ENCODE results near the gene FOXP4.

Gene FOXP4

DNA sequence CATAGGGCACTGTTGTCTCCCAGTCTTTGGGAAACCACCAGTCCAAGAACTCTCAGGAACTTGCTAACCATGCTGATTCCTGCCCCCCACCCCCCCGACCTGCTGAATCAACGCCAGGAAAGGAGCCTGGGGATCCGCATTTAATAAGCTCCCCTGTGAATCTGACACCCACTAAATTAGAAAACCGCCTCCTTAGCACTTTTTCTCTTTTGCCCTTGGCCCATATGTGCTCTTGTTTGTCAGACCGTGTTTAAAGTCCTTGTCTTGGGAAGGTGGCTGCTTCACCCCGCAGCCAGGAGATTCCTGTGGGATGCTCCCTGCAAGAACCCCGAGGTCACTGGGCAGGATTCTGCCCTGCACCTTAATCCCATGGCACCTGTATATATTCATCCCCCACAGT is 15.7 kb upstream of the FOXP4 start:
- H3K4me1 ChIP-seq (ENCODE audit: insufficient read depth, low read length) = peaks cover 11% of the 10 kb centered on the region; the same call in 1 of the 2 replicates
- no peaks in the 10 kb centered on the region for H3K36me3 ChIP-seq (ENCODE audit: insufficient read depth, low read length)
- no peak overlapping the region for H3K9ac ChIP-seq (ENCODE audit: low read depth, low read length)
- no peaks in the 10 kb centered on the region for H3K9me3 ChIP-seq (ENCODE audit: control insufficient read depth, insufficient read depth, low read length)

DNA sequence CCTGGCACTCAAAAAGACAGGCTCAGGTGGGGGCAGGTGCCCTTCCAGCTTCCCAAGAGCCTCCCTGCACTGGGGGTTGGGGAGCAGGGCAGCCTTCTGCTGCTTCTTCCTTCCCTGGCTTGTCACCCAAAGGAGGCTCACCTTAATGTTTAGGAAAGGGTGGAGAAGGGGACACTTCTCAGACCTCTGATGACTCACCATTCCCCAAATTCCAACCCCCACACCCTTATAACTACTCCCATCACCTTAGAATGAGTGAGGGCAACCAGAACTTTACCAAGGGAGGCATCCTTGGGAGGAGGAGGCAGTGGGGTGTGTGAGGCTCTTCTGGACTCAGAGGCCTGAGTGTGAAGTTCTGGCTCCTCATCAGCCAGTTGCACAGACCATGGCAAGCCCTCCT is 15.2 kb upstream of the FOXP4 start:
- H3K9me3 ChIP-seq (ENCODE audit: control insufficient read depth, insufficient read depth, low read length) = no peaks in the 10 kb centered on the region
- H3K4me1 ChIP-seq (ENCODE audit: insufficient read depth, low read length) = peaks cover 11% of the 10 kb centered on the region; the same call in 1 of the 2 replicates
- H3K9ac ChIP-seq (ENCODE audit: low read depth, low read length) = no peak overlapping the region
- no peaks in the 10 kb centered on the region for H3K36me3 ChIP-seq (ENCODE audit: insufficient read depth, low read length)

DNA sequence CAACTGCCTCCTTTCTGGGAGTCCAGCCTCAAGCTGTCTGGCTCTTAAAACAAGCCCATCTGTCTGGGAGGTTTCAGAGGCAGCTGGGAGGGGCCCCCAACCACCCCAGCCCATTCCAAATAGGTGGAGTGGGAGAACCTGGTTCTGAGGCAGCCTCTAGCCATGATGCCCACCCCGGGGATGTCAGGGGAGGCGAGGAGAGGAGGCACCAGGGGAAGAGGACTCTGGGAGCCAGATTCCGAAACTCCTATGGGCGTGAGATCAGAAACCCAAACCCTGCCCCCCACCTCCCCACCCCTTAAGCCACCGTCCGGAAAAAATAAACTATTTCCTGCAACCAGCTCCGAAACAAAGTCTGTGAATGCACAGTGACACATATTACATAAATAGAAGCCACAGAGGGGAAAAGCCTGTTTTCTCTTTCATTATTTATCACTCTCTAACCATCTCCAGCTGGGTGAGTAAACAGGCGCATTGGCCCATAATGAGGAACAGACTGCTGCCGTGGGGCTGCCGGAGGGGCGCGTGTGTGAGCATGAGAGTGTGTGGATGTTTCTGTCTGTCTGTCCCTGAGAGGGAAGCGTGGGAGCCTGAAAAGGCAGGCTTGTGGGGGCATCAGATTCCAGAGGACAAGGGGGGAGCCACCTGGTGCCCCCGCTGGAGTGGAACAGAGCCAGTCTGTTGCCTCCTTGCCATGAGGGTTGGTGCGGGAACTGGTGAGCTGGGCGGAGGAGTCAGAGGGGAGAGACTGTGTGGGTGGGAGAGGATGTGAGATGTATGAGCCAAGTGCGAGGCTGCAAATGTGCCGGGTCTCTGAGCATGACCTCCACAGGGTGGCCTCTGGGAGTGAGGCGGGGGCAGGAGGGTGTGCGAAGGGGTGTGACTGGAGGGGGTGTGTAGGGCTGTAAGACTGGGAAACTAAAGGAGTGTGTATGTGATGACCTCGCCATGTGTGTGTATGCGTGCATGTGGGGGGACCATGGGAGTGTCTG is 14.3 kb upstream of the FOXP4 start:
- Histone ChIP-seq H3K4me1 (ENCODE audit: insufficient read depth, low read length) (peaks cover 11% of the 10 kb centered on the region; the same call in 1 of the 2 replicates), H3K9ac (ENCODE audit: low read depth, low read length) (no peak overlapping the region), H3K36me3 (ENCODE audit: insufficient read depth, low read length) (no peaks in the 10 kb centered on the region), H3K9me3 (ENCODE audit: control insufficient read depth, insufficient read depth, low read length) (no peaks in the 10 kb centered on the region)

DNA sequence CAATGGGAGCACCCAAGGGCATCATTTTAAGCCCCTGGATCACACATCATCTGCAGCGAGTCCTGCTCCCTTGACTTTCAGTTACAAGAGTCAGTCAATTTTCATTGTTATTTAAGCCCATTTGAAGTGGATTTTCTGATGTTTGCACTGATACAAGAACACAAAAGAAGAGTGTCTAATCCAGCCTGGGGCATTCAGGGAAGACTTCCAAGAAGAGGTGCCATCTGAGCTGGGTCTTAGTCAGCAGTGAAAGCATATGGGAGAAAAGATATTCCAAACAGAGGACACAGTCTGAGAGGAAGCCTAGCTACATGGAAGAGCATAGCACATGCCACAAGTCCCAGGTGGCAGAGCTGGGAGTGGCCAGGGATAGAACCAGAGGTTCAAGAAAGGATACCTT is 10.4 kb upstream of the FOXP4 start:
- no peak overlapping the region for H3K9ac ChIP-seq (ENCODE audit: low read depth, low read length)
- H3K36me3 ChIP-seq (ENCODE audit: insufficient read depth, low read length) = no peaks in the 10 kb centered on the region
- no peaks in the 10 kb centered on the region for H3K9me3 ChIP-seq (ENCODE audit: control insufficient read depth, insufficient read depth, low read length)
- H3K4me1 ChIP-seq (ENCODE audit: insufficient read depth, low read length) = peaks cover 7% of the 10 kb centered on the region; the same call in 1 of the 2 replicates

DNA sequence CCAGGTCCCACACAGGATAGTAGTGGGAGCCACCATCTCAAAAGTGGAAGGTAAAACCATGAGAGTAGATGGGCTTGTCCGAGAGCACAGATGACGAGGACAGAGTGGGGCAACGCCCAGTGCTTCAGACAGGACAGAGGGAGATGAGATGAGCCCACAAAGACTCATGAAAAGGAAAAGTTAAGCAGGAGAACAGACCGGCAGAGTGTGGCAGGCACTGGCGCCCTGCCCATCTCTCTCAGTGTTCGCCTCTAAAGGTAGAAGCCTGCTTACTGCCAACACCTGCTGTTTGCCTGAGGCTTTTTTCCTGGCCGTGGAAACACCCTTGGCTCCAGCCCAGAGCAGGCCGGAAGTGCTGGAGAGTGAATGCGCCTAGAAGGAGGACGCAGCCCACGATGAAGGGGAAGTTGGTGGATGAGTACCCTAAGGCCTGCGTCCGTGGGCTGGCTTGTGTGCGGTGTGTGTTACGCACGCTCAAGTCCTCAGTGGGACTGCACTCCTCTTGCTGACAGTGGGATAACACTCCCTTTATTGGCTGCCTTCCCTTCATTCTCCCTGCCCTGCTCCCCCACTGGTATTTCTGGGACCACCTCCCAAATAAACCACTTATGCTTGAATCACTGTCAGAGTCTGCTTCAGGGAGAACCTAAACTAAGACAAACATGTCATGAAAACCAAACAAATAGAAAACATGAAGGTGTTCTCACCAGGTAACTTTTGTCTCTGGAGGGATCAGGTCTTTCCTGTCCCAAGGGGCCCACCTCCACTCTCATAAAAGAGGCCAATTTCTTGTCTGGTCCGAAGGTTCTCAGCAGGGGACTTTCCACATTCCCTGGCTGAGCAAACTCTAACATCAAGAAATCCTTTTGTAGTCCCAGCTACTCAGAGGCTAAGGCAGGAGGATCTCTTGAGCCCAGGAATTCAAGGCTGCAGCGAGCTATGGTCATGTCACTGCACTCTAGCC is 9.1 kb upstream of the FOXP4 start:
- H3K4me1 ChIP-seq (ENCODE audit: insufficient read depth, low read length) = no peaks in the 10 kb centered on the region; the same call in 1 of the 2 replicates
- no peak overlapping the region for H3K9ac ChIP-seq (ENCODE audit: low read depth, low read length)

DNA sequence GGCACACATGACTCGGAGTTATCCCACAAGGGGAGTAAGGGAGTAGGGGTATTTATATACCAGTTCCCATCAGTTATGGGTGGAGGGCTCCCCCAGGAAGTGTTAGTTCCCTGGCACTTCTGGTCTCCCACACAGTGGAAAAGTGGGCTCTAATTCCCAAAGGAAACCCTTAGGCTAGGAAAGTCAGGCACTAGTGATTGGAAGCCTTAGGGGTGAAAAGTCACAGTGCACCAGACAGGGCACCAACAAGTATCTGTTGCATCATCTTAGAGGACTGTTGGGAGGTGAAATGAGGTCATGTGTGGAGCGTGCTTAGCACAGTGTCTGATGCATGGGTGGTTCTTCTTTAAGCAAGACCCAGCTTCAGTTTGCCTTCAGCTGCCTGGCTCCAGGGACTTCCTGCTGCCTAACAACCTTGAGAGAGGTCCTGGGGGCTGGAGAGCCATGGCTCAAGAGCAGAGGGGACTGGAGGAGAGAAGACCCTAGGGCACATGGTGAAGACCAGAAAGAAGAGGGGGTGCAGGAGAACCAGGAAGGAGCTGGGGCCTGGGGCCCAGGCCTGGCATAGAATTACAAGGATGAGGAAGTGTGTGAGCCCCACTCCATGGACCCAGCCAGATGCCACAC is 7.5 kb upstream of the FOXP4 start:
- H3K9me3 ChIP-seq (ENCODE audit: control insufficient read depth, insufficient read depth, low read length) = no peaks in the 10 kb centered on the region
- H3K4me1 ChIP-seq (ENCODE audit: insufficient read depth, low read length) = no peaks in the 10 kb centered on the region; the same call in 1 of the 2 replicates
- no peaks in the 10 kb centered on the region for H3K36me3 ChIP-seq (ENCODE audit: insufficient read depth, low read length)
- no peak overlapping the region for H3K9ac ChIP-seq (ENCODE audit: low read depth, low read length)

More for the DNA sequence above, 9.1 kb upstream of the FOXP4 start:
- H3K9me3 ChIP-seq (ENCODE audit: control insufficient read depth, insufficient read depth, low read length) = no peaks in the 10 kb centered on the region
- no peaks in the 10 kb centered on the region for H3K36me3 ChIP-seq (ENCODE audit: insufficient read depth, low read length)

DNA sequence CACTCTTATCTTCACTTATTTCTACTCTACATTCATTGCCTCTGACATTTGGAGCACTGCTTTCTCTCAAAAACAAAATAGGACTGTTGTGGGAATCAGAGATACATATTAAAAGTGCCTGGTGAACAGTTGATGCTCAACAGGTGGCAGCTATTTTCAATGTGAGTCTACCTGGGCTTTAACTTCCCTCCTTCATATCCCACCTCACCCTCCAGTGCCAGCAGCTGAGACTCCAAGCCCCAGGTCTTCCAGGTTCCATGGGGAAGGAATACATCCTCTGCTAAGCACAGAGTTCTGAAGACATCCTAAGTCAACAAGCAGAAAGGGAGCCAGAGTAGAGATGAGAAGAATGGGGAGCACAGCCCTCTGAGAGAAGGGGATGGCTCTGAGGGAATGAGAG is 7.0 kb upstream of the FOXP4 start:
- H3K9me3 ChIP-seq (ENCODE audit: control insufficient read depth, insufficient read depth, low read length) = no peaks in the 10 kb centered on the region
- H3K9ac ChIP-seq (ENCODE audit: low read depth, low read length) = no peak overlapping the region
- H3K36me3 ChIP-seq (ENCODE audit: insufficient read depth, low read length) = no peaks in the 10 kb centered on the region
- no peaks in the 10 kb centered on the region; the same call in 1 of the 2 replicates for H3K4me1 ChIP-seq (ENCODE audit: insufficient read depth, low read length)

DNA sequence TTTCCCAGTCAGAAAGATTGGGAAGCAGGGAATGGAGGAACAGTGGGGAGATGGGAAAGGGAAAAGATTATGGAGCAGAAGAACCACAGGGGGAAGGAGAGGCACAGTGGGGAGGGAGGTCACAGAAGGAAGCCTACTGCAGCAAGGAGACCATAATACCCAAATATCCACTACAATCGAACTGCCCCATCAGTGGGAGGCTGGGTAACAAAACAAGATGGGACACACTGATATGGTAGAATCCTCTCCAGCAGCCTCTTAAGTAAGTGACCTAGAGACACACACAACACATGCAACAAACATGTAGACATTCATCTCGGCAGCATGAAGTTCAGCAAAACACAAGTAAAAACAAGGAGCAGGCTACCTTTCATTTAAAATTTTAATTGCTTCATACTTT is 4.8 kb upstream of the FOXP4 start:
- H3K9me3 ChIP-seq (ENCODE audit: control insufficient read depth, insufficient read depth, low read length) = no peaks in the 10 kb centered on the region
- H3K9ac ChIP-seq (ENCODE audit: low read depth, low read length) = no peak overlapping the region
- no peaks in the 10 kb centered on the region for H3K36me3 ChIP-seq (ENCODE audit: insufficient read depth, low read length)
- H3K4me1 ChIP-seq (ENCODE audit: insufficient read depth, low read length) = peaks cover 3% of the 10 kb centered on the region; the same call in 1 of the 2 replicates

DNA sequence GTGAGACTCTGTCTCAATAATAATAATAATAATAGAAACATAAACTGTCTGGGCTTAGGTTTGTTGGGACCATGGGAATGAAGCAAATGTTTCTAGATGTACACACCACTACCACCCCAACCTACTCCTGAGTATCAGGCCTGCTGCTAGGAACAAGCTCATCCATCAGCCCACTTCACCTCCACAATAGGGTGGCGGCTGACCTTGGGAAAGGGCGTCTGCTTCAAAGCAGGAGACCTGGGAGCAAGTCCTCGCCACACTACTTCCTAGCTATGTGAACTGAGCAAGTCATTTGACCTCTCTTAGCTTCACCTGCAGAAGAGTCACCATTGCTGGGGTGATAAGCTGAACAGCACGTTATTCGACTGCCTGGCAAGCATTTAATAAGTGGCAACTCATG is 3.1 kb upstream of the FOXP4 start:
- H3K9me3 ChIP-seq (ENCODE audit: control insufficient read depth, insufficient read depth, low read length) = no peaks in the 10 kb centered on the region
- H3K9ac ChIP-seq (ENCODE audit: low read depth, low read length) = no peak overlapping the region
- no peaks in the 10 kb centered on the region for H3K36me3 ChIP-seq (ENCODE audit: insufficient read depth, low read length)
- H3K4me1 ChIP-seq (ENCODE audit: insufficient read depth, low read length) = peaks cover 3% of the 10 kb centered on the region; the same call in 1 of the 2 replicates

DNA sequence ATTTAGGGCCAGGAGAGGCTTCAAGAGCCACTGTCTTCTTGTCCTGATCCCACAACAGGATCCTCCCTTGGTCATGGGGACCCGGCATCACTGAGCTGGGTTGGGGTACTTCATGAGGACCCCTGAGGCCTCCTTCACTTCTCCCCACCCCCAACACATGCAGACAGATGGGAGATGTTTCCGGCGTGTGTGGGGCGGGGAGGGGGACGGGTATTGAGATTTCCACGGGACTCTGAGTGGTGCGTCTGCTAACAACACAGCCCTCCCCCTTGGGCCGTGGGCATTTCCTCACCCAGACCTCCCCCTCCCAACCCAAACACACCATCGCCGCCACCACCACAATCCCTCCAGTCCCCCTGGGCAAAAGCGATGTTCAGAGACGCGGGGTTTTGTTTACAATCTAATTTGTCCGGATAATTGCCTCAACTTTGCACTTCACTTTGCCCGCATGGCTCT is 906 bp upstream of the FOXP4 start:
- Histone ChIP-seq H3K36me3 (ENCODE audit: insufficient read depth, low read length) (no peaks in the 10 kb centered on the region), H3K9me3 (ENCODE audit: control insufficient read depth, insufficient read depth, low read length) (no peaks in the 10 kb centered on the region), H3K4me1 (ENCODE audit: insufficient read depth, low read length) (peaks cover 10% of the 10 kb centered on the region), H3K9ac (ENCODE audit: low read depth, low read length) (peak overlapping the region; percentile 68; the same call in 1 of the 2 replicates)

DNA sequence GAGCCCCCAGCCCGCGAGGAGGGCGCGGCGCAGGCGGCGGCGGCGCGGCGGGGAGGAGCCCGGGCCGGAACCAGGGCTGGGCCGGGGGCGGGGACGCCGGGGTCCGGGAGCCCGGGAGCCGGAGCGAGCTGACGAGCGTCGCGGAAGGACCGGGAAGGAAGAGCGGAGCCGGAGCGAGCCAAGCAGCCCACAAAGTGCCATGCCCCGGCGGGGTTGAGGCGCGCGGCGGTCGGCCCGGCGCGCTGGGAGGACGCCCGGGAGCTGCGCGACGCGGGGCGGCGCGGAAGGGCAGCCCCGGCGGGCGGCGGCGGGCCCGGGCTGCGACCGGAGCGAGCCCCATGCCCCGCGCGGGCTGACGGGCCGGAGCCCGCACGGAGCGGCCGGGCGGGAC is 289 bp downstream of the FOXP4 start:
- no peaks in the 10 kb centered on the region for H3K9me3 ChIP-seq (ENCODE audit: control insufficient read depth, insufficient read depth, low read length)
- H3K9ac ChIP-seq (ENCODE audit: low read depth, low read length) = peak overlapping the region; percentile 75; the same call in 1 of the 2 replicates
- H3K36me3 ChIP-seq (ENCODE audit: insufficient read depth, low read length) = no peaks in the 10 kb centered on the region
- H3K4me1 ChIP-seq (ENCODE audit: insufficient read depth, low read length) = peaks cover 21% of the 10 kb centered on the region

DNA sequence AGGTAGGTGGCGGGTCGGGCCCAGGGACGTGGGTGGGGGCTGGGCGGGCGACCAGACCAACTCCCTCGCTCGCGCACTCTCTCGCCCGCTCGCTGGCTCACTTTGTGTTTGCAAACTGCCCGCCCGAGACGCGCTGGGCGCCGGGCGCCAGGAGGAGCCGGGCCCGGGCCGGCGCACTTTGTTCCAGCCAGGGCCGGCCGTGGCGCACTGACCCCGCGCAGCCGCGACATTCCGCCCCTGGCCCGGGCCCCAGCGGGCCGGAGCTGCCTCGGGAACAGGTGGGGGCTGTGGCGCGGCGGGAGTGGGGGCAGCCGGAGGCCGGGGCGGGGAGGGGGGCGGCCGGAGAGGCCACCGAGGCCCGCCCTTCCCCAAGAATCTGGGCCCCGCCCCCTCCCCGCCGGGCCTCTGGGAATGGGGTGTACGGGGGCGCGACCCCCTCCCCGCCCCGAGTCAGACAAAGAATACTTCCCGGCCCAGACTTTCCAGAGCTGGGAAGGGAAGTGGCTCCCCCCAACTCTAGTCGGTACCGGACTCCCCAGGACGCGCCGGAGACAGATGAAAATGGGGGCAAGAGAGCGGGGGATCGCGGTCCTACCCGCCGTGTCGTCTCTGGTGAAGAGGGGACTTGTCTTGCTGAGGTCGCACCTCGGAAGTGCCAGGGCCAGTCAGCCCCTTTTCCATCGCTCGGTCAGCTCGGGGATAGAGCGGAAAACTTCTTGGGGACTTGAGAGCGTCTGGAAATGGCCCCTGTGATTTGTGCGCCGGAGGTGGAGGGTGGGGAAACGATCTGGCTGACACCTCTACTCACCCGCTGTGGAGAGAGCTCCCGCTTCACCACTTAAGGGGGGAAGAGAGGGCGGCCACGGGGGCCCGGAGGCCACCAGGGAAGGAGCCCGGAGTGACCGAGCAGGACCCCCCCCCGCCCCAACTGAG is 951 bp downstream of the FOXP4 start:
- H3K9me3 ChIP-seq (ENCODE audit: control insufficient read depth, insufficient read depth, low read length) = no peaks in the 10 kb centered on the region
- peak overlapping the region; percentile 75 for H3K9ac ChIP-seq (ENCODE audit: low read depth, low read length)
- no peaks in the 10 kb centered on the region for H3K36me3 ChIP-seq (ENCODE audit: insufficient read depth, low read length)
- peaks cover 28% of the 10 kb centered on the region for H3K4me1 ChIP-seq (ENCODE audit: insufficient read depth, low read length)

DNA sequence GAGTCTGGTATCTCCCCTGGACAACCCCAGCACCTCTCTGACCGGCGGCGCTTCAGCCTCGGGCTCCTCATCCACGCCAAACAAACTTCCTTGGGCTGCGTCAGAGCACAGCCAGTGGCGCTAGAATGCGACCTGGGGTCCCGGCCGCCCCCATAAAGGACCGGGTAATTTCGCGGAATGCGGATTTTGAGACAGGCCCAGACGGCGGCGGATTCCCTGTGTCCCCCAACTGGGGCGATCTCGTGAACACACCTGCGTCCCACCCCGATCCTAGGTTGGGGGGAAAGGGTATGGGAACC is 1.6 kb downstream of the FOXP4 start:
- H3K4me1 ChIP-seq (ENCODE audit: insufficient read depth, low read length) = peaks cover 33% of the 10 kb centered on the region
- H3K9ac ChIP-seq (ENCODE audit: low read depth, low read length) = peak overlapping the region; percentile 75

More for the DNA sequence above, 1.6 kb downstream of the FOXP4 start:
- Histone ChIP-seq H3K9me3 (ENCODE audit: control insufficient read depth, insufficient read depth, low read length) (no peaks in the 10 kb centered on the region), H3K36me3 (ENCODE audit: insufficient read depth, low read length) (no peaks in the 10 kb centered on the region)
